Brain microvascular endothelial cell (primary cell): ENCODE data around the gene KCND2.

ENCODE experiments used
- DNase-seq: peaks from one replicate; pipeline ENCODE4 v3.0.0-alpha.2; 2020
- H3K27ac ChIP-seq: fragments of 250-450 bp; sonication (Bioruptor Pico); 2 replicates; pipeline ENCODE4 v1.5.1; 2020; ENCODE audit warnings: mild to moderate bottlenecking, moderate library complexity
- H3K27me3 ChIP-seq: fragments of 250-450 bp; sonication (Bioruptor Pico); replicated peaks from 2 replicates; pipeline ENCODE4 v1.5.1; 2020; ENCODE audit warnings: mild to moderate bottlenecking
- H3K36me3 ChIP-seq: fragments of 250-450 bp; sonication (Bioruptor Pico); replicated peaks from 2 replicates; pipeline ENCODE4 v1.5.1; 2020; ENCODE audit warnings: mild to moderate bottlenecking
- H3K4me3 ChIP-seq: 2 replicates; pipeline ENCODE4 v1.5.1; 2011; ENCODE audit warnings: low read depth, mild to moderate bottlenecking, control low read depth, low read length, moderate library complexity
- in situ Hi-C: cut with HindIII; loops from 2 replicates; pipeline ENCODE4 v1.10.0; 2017; ENCODE audit warnings: low sequenced_read_pairs, low pct_ligation_motif_present
- TF ChIP-seq, protein P1 (sequence below): IDR thresholded peaks from 2 replicates; pipeline ENCODE4 v1.5.1; 2011; ENCODE audit warnings: low read depth, mild to moderate bottlenecking, moderate library complexity, low read length, control low read depth, inconsistent platforms; ENCODE audit errors: missing control alignments

The KCND2 gene

DNA sequence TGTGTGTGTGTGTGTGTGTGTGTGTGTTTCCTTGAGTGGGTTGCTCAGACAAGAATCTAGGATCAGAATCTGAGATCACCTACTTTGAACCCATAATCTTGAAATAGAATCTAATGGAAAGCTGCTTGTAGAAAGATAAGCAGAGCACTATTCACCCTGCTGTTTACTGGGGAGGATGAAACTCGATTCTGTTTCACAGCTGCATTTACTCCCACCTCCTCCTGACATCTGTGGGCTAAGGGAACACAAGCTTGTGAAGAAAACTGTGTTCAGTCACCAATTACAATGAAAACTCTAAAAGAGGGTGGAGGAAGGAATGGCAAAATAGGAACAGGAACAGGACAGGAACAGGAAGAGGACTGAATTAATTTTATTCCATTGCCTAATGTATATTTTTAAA lies 315.4 kb downstream of the KCND2 start:
- Histone ChIP-seq H3K27me3 (no peaks in the 10 kb centered on the region), H3K36me3 (no peaks in the 10 kb centered on the region), H3K27ac (no peak overlapping the region), H3K4me3 (no peak overlapping the region)
- DNase-seq, result no peak
- TF ChIP-seq, protein P1, sequence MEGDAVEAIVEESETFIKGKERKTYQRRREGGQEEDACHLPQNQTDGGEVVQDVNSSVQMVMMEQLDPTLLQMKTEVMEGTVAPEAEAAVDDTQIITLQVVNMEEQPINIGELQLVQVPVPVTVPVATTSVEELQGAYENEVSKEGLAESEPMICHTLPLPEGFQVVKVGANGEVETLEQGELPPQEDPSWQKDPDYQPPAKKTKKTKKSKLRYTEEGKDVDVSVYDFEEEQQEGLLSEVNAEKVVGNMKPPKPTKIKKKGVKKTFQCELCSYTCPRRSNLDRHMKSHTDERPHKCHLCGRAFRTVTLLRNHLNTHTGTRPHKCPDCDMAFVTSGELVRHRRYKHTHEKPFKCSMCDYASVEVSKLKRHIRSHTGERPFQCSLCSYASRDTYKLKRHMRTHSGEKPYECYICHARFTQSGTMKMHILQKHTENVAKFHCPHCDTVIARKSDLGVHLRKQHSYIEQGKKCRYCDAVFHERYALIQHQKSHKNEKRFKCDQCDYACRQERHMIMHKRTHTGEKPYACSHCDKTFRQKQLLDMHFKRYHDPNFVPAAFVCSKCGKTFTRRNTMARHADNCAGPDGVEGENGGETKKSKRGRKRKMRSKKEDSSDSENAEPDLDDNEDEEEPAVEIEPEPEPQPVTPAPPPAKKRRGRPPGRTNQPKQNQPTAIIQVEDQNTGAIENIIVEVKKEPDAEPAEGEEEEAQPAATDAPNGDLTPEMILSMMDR, result no peak
- in situ Hi-C loops, result no loop called here

DNA sequence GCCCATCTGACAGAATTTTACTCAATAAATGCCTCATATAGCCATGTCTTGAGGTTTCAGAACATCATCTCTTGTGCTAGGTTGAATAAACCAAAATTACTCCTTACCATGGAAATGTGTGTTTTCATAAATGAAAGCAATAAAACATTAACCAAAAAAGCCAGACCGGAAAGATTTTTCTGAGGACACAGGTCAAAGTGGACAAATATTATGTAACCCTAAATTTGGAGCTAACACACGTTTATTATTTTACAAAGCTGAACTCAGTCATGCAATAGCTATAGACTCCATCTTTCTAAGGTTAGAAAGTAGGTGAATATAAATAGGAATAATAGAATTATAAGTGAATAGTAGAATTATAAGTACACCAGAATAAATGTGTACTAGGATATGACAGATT lies 315.9 kb downstream of the KCND2 start:
- no peaks in the 10 kb centered on the region for H3K27me3 ChIP-seq
- no peaks in the 10 kb centered on the region for H3K36me3 ChIP-seq
- H3K27ac ChIP-seq, result no peak overlapping the region
- no peak overlapping the region for H3K4me3 ChIP-seq
- DNase-seq, result no peak
- TF ChIP-seq, protein P1, result no peak
- in situ Hi-C loops, result no loop called here

DNA sequence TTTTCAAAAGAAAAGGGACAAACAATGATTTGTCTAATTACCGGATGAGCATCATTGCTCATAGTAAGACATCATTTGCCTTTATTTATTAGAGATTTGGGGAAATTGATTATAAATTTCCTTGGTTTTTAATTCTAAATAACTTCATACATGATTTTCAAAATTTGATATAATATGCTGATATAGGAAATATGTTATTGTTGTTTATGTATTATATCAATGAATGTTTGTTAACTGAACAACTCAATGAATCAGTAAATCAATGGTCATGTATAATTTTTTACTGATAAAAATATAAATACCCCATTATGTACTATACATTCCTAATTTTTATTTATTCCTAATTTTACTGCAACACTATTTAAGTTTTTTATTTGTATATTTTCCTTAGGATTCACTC lies 327.6 kb downstream of the KCND2 start:
- DNase-seq, result no peak
- H3K36me3 ChIP-seq, result no peaks in the 10 kb centered on the region
- H3K4me3 ChIP-seq, result no peak overlapping the region
- TF ChIP-seq, protein P1, result no peak
- no peak overlapping the region for H3K27ac ChIP-seq
- in situ Hi-C loops, result no loop called here
- H3K27me3 ChIP-seq, result no peaks in the 10 kb centered on the region

DNA sequence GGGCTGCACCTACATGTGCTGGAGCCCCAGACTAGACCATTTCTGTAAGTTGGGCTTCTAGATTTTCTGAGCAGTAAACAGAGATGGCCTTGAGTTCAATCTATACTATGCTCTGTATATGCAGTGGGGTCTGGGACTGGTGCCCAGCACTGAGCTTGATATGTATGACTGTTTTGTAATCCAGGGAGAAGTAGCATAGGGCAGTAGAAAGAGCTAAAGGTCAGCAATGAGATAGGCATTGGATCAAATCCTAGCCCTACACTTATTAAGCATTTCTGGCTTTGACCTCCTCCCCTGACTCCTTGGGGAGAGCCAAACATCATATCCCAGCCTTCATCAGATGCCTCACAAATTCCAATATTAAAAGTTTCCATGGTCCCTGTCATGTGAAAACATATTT lies 330.4 kb downstream of the KCND2 start:
- H3K27me3 ChIP-seq, result no peaks in the 10 kb centered on the region
- DNase-seq, result no peak
- H3K27ac ChIP-seq, result no peak overlapping the region
- TF ChIP-seq, protein P1, result no peak
- no peak overlapping the region for H3K4me3 ChIP-seq
- in situ Hi-C loops, result no loop called here
- H3K36me3 ChIP-seq, result no peaks in the 10 kb centered on the region

DNA sequence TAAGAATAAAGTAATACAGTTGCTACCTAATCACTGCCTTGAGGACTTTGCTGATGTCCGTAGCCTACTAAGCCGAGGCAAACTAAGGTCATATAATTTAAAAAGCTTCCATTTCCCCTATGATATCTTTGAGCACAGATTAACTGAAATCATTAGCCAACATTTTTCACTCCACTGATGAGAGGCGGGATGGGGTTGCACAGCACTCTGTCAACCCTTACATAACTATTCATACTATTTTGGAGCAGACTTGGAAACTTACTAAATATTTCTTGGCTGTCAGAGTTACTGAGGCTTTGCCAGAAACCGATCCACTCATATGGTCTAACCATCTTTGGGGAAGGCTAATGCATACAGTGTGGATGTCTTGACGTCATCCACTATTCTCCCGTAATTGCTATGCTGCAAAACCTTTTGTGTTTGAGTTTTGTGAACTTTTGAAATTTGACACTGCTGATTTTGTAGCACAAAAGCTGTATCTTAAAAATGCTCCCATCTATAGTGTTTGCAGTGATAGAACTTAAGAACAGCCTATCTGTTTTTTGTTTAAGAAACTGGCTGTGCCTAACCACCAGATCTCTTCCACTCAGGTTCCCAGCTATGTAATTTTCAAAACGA lies 336.3 kb downstream of the KCND2 start:
- in situ Hi-C loops, result no loop called here
- H3K4me3 ChIP-seq, result no peak overlapping the region
- DNase-seq, result no peak
- no peak overlapping the region for H3K27ac ChIP-seq
- no peaks in the 10 kb centered on the region for H3K27me3 ChIP-seq
- TF ChIP-seq, protein P1, result no peak
- H3K36me3 ChIP-seq, result no peaks in the 10 kb centered on the region

DNA sequence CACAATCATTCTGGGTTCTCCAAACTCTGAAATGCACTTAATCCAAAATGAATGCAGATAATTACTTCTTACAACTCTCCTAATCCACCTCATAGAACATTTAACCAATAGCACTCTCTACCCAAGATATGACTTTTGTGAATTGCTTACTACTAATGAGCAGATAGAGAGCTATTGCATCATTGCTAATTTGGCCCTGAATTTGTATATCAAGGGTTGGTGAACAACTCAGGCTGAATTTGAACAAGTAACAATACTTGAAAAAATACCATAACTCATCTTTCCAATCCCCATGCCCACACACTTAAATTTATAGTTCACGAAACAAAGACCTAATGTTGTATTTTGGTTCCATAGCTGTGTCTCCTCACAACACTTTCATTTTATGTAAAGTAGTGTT lies 339.0 kb downstream of the KCND2 start:
- no peak for DNase-seq
- TF ChIP-seq, protein P1, result no peak
- H3K27ac ChIP-seq, result no peak overlapping the region
- in situ Hi-C loops, result no loop called here
- no peak overlapping the region for H3K4me3 ChIP-seq
- no peaks in the 10 kb centered on the region for H3K27me3 ChIP-seq
- H3K36me3 ChIP-seq, result no peaks in the 10 kb centered on the region
